Inflammatory macrophage (primary cell): Measurements from ENCODE around the gene FARP2.

Experiments used
- DNase-seq, 2 donors: peaks; one replicate each; pipeline ENCODE4 v3.0.0-alpha.2; 2020 to 2022

The FARP2 gene

DNA sequence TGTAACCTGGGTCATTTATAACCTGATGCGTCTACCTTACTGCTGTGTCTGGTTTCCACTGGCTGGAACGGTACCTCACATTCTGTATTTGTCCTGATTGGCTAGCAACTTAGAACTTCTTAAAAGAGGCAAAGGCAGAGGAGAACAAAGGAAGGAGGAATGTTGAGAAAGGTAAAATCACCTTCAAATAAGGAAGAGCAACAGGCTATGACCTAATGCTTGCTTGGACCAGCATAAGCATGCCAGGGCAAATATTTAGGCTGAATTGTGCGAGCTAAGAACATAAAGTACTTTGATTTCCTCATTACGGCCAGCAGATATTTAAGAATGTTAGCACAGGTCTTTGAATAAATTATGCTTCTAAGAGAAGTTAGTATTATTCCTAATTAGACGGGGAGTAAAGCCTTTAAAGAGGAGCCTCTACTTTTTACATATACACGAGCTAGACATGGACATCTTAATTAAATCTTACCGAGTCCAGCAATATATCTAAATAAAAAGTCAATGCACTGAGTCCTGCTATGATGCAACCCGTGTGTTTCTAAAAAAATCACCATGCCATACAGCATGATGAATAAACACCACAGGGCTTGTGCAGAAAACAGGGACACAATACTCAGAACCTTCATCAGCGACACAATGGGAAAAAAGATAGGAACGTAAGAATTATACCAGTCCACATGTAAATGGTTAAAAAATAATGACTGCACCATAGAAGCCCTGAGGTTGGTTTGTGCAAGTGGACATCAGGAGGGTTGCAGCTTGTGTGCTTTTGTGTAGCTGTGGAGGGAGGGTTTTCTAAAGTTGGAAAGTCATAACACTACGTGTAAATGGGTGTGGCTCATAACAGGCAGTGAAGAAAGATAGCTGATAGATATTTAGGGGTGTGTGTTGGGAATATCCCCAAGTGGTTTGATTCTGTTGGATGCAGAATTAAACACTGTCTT lies 26.1 kb upstream of the FARP2 start:
- DNase-seq = no peak

DNA sequence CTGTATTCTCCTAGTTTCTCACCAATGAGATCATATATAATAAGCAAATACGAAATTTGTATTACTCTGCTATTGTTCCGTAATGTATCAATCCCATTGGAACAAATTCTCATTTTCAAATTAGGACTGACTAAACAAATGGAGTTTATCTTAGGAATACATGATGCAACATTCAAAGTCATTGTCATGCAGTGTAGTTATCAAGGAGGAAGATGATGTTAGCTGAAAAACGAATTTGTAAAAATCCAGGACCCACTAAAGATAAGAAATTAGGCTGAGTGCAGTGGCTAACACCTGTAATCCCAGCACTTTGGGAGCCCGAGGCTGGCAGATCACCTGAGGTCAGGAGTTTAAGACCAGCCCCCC lies 25.5 kb upstream of the FARP2 start:
- DNase-seq = no peak

GRCh38 chr2:241334813-241335212 lies 21.3 kb upstream of the FARP2 start:
- no peak for DNase-seq

- DNase-seq = no peak
These were observed 16.1 kb upstream of the FARP2 start for GRCh38 chr2:241339839-241340630.

DNA sequence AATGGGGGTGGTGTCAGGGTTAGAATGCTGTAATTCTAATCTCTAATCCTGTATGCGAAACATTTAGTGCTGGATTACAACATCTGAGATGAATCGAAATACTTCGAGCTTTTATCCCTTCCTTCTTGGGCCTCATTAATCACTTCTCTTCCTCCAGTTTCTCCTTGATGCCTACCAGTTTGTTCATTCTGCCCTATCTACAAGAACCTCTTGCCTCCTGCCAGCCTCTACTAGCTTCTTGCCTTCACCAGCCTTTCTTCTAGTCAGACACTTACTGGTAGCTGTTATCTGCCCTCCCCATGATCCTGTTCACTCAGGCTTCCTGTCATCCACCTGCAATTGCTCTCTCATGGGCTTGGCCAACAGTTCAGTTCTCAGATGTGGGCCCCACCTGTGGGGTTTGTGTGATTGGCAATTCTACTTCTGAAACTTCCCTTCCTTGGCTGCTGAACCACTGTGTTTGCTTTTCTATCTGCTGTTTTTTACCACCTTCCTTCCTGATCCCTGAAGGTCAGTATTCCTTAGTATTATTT lies 15.4 kb upstream of the FARP2 start:
- DNase-seq = no peak

- no peak for DNase-seq
These were observed 11.0 kb upstream of the FARP2 start for GRCh38 chr2:241344925-241345651.

DNA sequence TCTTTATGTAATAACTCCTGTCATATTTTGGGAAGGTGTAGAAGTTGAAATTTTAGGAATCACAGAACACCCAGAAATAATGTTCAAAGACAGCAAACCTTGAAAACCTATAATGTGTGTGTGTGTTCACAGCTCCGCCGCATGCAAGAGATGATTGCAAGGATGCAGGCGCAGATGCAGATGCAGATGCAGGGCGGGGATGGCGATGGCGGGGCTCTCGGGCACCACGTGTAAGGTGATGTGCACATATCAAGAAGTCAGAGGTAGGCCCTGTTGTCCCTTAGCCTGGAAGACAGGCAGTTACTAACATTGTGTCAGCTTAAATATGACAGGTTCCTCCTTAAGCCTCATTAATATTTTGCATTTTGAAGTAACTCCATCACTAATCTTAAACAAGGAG lies 6.1 kb upstream of the FARP2 start:
- no peak for DNase-seq

GRCh38 chr2:241350530-241350877 lies 5.6 kb upstream of the FARP2 start:
- DNase-seq = no peak

- no peak for DNase-seq
These were observed 5.0 kb upstream of the FARP2 start for GRCh38 chr2:241350878-241351639.

DNA sequence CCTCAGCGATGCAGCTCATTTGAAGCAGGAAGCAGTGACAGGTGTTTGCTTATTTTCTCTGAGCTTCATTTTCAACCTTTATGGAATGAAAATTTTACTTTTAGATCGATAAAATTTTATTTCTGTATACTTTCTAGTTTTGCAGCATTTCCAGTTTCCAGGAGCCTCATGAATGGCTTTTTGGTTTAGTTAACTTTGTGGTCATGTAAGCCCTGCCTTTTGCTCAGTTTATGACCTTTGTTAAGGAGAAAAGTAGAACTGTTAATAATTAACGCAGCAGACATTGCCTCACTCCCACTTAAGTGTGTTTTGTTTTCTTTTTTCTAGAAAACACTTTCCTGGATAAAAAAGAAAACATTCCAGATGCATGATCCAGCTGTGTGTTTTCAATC lies 4.4 kb upstream of the FARP2 start:
- DNase-seq = no peak

GRCh38 chr2:241352227-241352626 lies 3.9 kb upstream of the FARP2 start:
- DNase-seq = no peak

DNA sequence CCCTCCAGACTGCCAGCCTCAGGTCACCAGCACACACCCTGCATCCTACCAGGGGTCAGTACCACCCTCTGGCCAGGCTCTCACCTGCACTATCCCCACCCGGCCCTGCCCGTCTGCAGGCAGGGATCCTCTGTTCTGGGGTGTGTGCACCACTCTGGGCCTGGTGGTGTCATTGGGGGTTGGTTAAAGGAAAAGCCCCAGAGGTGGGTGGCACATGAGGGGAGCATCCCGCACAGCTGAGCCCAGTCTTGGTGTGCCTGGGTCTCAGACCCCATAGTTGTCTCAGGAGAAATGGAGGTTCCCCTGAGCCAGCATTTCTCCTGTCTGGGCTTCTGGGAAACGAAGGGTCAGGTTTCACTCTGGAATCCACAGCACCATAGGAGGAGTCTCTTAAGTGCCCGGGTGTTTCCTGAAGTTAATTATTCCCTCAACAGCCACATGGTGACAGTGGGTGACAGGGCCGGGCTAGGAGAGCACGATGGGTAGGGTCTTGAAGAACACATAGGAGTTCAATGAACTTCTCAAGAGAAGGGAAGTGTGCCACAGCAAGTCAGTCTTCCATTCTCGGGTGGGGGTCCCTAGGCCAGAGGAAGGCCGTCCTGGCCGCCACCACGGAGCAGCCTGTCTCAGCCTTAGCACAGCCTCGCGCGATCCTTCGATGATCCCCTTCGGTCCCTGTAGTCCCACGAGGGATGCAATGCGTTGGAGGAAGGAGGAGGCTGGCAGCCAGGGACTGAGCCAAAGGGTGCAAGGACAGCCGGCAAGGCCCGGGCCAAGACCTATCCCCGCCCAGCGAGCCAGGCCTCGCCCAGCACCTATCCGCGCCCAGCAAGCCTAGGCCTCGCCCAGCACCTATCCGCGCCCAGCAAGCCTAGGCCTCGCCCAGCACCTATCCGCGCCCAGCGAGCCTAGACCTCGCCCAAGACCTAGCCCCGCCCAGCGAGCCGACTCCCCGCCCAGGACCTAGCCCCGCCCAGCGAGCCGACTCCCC lies 1.1 kb upstream of the FARP2 start:
- peak; percentile 30 to 70 for DNase-seq

- no peak for DNase-seq
These were observed 781 bp downstream of the FARP2 start for GRCh38 chr2:241356871-241357260.

DNA sequence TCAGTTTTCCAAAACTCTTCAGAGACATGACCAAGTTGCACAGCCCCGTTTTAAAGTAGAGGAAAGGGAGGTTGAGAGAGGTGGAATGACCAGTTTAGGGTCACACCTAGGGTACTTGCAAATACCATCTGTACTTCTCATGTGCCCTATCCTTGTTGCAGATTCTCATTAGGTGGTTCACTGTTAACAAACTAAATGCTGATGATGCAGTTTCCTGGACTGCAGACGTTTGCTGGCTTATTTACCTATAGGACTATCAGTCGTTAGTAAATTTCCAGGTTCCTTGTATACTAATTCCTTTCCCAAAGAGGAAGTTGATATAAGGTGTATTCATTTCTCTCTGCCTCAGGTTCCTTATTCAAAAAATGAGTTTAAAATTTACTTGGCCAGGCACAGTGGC lies 1.4 kb downstream of the FARP2 start:
- no peak for DNase-seq

DNA sequence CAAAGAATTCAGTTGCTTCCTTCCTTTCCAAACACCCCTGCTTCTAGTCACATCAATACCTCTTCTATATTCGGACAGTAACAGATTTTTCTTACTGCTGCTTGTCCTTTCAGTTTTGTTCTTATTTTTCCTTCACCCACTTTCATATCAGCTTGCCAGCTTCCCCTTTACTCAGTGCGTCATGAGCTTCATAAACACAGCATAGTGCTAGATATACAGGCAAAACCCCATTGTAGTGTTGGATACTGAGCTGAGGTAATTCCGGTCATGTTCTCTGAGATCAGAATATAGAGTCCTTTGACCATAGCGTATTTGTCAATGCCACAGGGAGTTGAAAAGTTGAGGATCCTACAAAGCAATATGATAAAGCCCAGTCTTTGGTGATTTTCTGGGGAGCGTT lies 2.4 kb downstream of the FARP2 start:
- peak; percentile 72 to 75 for DNase-seq

DNA sequence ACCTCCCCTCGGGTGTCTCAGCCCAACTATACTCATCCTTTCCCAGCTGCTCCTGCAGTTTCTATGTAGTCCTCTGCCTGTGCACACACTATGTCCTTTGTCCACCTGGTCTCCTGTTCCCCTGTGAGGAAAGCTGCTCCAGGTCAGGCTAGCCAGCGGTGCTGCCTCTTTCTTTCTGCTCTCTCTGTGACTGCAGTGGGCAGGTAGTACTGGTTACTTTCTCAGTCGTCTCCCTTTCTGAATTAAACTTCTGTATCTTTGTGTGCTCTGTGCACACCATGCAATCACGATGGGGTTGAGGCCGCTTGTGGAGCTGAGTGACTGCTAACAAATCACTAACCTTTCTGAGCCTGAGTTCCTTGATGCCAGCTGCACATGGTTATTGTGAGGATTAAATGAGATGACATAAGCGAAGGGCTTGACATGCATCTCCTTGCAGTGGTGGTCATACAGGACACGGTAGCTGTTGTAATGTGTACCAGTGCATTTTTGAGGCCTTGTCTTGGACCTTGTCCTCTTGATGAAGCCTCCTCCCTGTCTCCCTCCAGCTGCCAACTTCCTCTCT lies 3.5 kb downstream of the FARP2 start:
- DNase-seq = no peak

DNA sequence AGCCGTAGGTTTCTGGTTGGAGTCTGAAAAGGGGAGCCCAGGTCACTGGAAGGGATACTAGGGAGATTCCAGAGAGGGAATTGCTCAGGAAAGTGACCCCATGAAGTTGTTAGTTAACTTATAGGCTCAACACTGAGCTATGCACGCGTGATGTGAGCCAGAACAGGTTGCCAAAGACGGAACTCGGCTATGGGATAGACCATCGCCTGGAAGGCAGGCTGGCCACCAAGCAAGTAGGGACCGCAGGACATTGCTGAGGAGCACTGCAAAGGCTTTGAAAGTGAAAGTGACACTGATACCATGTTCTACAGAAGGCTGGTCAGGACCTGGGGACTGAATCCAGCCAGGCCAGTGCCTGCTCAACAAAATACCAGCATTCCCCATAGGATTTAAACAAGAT lies 7.3 kb downstream of the FARP2 start:
- no peak for DNase-seq

DNA sequence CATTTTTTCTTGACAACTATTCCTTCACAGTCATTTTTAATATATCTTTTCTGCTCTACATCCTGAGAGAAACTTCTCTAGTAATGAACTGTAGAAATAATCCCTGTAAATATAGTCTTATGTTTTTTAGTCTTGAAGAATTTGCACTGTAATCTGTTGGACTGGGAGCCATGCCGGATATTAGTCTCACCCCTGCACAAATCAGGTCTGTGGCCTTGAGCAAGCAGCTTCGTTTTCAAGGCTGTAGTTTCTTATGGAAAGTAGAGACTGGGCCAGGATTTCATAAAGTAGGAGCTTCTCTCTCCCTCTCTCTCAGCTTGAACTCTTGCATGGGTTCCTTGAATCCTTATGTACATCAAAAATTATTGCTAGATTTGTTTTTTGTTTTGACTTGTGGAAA lies 8.7 kb downstream of the FARP2 start:
- DNase-seq = no peak

DNA sequence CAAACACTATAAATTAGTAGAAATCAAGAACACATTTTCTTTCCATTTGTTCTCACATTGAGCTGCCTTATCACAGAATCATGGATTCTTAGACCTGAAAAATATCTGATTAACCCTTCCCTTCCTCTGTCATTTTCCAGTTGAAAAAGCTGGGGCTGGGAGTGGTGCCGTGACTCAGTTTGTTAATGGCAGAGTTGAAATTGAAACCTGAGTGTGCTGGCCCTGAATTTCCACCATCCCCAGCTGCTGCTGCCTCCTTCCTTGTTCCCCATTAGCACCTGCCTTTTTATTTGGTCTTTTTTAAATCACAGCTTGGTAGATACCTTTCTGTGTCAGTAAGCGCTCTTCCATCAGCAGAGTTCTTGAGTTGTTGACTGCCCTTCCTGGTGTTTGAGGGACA lies 10.6 kb downstream of the FARP2 start:
- DNase-seq = no peak

DNA sequence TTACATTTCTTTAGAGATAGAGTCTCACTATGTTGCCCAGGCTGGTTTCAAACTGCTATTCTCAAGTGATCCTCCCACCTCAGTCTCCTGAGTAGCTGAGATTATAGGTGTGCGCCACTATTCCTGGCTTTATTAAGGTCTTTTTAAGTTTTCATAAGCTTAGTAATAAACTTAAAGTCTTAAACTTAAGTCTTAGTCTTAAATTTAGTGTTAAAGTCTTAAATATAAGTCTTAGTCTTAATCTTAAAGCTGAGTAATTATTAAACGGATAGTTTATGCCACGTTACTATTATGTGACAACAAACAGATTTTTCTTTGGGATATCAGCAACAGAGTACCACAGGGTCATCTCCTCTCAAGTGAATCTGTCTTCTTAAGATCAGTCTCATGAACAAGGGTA lies 12.6 kb downstream of the FARP2 start:
- no peak for DNase-seq
